Glomerular endothelial cell (primary cell): ENCODE measurements around the gene PEAR1. TPM values are rescaled to one million over a fixed set of nuclear protein-coding genes. Genes with fewer than 3 reads are reported as not detected.

Experiments
- DNase-seq: peaks from one replicate; pipeline ENCODE4 v3.0.0-alpha.2; 2011; ENCODE audit warnings: low read depth, low spot score; ENCODE audit errors: extremely low read depth
- total RNA-seq: library from RNA; depleted of rRNA; stranded (reverse); fragments of >200 nt; gene quantifications from 2 replicates; pipeline ENCODE4 v1.2.3, GENCODE V29; 2015

PEAR1 gene
- total RNA-seq, 1 donor from 2014 or later = 80.5 TPM

DNA sequence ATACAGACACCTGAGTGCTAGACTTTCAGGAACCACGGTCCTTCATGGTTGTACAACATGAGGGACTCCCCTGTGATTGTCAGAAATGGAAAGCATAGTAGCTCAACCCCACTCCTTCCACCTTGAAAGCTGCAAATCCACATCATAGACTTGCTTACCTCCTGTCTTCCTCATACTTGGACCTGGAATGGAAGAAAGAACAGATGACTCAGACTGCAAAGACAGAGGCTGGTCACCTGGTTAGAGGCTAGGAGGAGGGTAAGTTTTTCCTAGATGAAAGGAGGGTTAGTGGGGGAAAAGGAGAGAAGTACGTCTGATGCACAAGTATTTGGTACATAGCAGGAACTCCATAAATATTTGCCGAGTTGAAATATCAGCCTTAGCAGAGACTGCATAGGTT lies 64.1 kb downstream of the PEAR1 start:
- no peak for DNase-seq

DNA sequence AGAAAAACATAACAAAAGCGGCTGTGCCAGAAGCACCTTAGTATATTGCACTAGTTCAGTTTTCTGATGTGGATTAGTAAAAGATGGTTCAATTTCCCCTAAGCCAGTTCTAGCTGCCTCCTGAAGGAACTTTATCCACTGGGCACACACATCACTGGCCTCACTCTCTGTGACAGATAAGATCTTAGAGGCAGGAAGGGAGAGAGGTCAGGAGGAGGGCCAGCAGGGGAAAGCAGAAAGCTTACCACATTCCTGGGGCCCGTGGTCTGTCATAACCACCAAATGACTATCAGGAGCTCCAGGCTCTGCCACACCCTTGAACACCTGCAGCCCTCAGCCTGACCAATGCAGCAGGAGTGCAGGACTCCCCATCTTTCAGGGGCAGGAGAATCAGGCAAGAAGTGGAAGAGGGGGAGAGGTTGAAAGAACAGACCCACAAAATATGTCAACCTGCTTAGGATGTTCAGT lies 64.8 kb downstream of the PEAR1 start:
- no peak for DNase-seq

- DNase-seq = no peak
These were observed 65.9 kb downstream of the PEAR1 start for GRCh38 chr1:156959414-156959813.

DNA sequence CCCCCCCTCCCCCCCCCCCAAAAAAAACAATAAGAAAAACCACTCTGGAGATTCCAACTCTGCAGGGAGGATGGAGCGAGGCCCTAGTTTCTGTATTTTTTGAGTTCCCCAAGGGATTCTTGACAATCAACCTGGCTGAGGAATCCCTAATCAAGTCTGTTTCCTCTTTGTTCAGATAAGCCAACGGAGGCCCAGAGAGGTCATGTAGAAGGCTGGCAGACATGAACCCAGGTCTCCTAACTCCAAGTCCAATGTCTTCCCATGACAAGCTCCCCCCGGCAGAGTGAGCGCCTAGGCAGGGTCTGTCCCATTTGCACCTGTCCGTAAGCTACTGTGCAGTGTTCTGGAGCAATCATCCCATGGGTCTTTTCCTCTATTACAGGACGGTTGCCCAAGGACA lies 66.4 kb downstream of the PEAR1 start:
- no peak for DNase-seq

- DNase-seq = no peak
These were observed 68.2 kb downstream of the PEAR1 start for GRCh38 chr1:156961709-156962108.

DNA sequence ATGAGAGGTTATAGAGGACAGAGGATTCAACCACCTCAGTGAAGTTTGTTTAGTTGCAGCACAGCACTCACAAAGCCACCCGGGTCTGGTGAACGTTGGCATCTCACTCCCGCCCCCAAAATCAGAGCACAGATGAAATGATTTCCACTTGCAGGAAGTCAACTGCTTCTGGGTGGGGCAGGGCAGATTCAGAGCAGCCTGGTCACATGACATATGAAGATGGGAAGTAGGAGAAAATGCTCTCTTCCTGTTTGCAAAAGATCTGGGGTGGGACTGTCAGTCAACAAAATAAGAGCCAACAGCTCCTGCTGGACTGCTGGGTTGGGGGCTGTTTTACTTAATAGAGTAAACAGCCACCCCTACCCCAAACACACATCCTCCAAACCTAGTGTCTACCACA lies 70.1 kb downstream of the PEAR1 start:
- DNase-seq = no peak

GRCh38 chr1:156964441-156964840 lies 70.9 kb downstream of the PEAR1 start:
- DNase-seq = no peak

Other genes with a start within 250 kb of the PEAR1 start
- gene NES, start 216.3 kb upstream of the PEAR1 start, total RNA-seq = 250 and 276 TPM in 2 replicates
- gene CRABP2, start 188.1 kb upstream of the PEAR1 start, total RNA-seq = 0.35 and 0.63 TPM in 2 replicates
- gene METTL25B, start 165.2 kb upstream of the PEAR1 start, total RNA-seq = 8.8 and 9.5 TPM in 2 replicates
- gene ISG20L2, start 165.0 kb upstream of the PEAR1 start, total RNA-seq = 18.6 and 19.5 TPM in 2 replicates
- 48.3 and 79.0 TPM in 2 replicates for gene MRPL24, start 152.6 kb upstream of the PEAR1 start, total RNA-seq
- gene HDGF, start 142.0 kb upstream of the PEAR1 start, total RNA-seq = 169 and 184 TPM in 2 replicates
- gene PRCC, start 126.2 kb upstream of the PEAR1 start, total RNA-seq = 51.5 and 55.0 TPM in 2 replicates
- gene SH2D2A, start 76.9 kb upstream of the PEAR1 start, total RNA-seq = 0.44 and 0.82 TPM in 2 replicates
- not detected in 2 replicates for gene INSRR, start 34.6 kb upstream of the PEAR1 start, total RNA-seq
- 0.41 TPM in 1 of 2 replicates, not detected in the other for gene NTRK1, start 32.9 kb upstream of the PEAR1 start, total RNA-seq
- gene LRRC71, start 26.9 kb downstream of the PEAR1 start, total RNA-seq = 0.12 TPM in 1 of 2 replicates, not detected in the other
- gene ARHGEF11, start 152.0 kb downstream of the PEAR1 start, total RNA-seq = 16.3 and 28.2 TPM in 2 replicates
- gene ETV3L, start 206.1 kb downstream of the PEAR1 start, total RNA-seq = not detected in 2 replicates
- gene ETV3, start 244.7 kb downstream of the PEAR1 start, total RNA-seq = 14.9 and 19.5 TPM in 2 replicates